GM18907 (cell line): ENCODE results near the gene TFPI.
A peak's percentile ranks its signal among the peaks of the same experiment; 100 is the strongest.
"Not testable (repeated sequence)": the region's sequence is repeated elsewhere in the genome, so short reads cannot be mapped to it uniquely, and the experiment has no call there.

Experiments
- ATAC-seq: cut with Tn5 transposase; IDR thresholded peaks from one replicate; pipeline ENCODE4 v1.9.1; 2021; ENCODE audit warnings: mild to moderate bottlenecking, moderate library complexity; ENCODE audit not compliant: unreplicated experiment

TFPI gene

GRCh38 chr2:187554704-187555082 is 458 bp upstream of the TFPI start:
- ATAC-seq: no peak

- peak; percentile 68 for ATAC-seq
These were observed 1.2 kb downstream of the TFPI start for GRCh38 chr2:187552828-187553681.

- no peak for ATAC-seq
These were observed 1.9 kb downstream of the TFPI start for GRCh38 chr2:187552381-187552780.

GRCh38 chr2:187550857-187551256 is 3.4 kb downstream of the TFPI start:
- ATAC-seq: no peak

GRCh38 chr2:187549951-187550555 is 4.2 kb downstream of the TFPI start:
- no peak for ATAC-seq

GRCh38 chr2:187549193-187549592 is 5.0 kb downstream of the TFPI start:
- no peak for ATAC-seq

GRCh38 chr2:187548656-187549055 is 5.6 kb downstream of the TFPI start:
- no peak for ATAC-seq

- no peak for ATAC-seq
These were observed 6.8 kb downstream of the TFPI start for GRCh38 chr2:187547353-187547979.

GRCh38 chr2:187546762-187547333 is 7.4 kb downstream of the TFPI start:
- ATAC-seq: no peak

- ATAC-seq: no peak
These were observed 8.9 kb downstream of the TFPI start for GRCh38 chr2:187545238-187545751.

GRCh38 chr2:187544371-187545080 is 9.7 kb downstream of the TFPI start:
- no peak for ATAC-seq

GRCh38 chr2:187543488-187543887 is 10.7 kb downstream of the TFPI start:
- no peak for ATAC-seq

GRCh38 chr2:187542123-187542522 is 12.1 kb downstream of the TFPI start:
- ATAC-seq: no peak

GRCh38 chr2:187541086-187542085 is 12.8 kb downstream of the TFPI start:
- ATAC-seq: no peak

- not testable (repeated sequence) for ATAC-seq
These were observed 16.0 kb downstream of the TFPI start for GRCh38 chr2:187538222-187538621.

GRCh38 chr2:187535381-187535780 is 18.9 kb downstream of the TFPI start:
- not testable (repeated sequence) for ATAC-seq

- no peak for ATAC-seq
These were observed 21.7 kb downstream of the TFPI start for GRCh38 chr2:187532333-187533120.

GRCh38 chr2:187529977-187530721 is 24.1 kb downstream of the TFPI start:
- ATAC-seq: no peak
